H54 (cell line): Measurements from ENCODE around the gene SPATC1L.
A peak's percentile ranks its signal among the peaks of the same experiment; 100 is the strongest.
"Not testable (repeated sequence)": the region's sequence is repeated elsewhere in the genome, so short reads cannot be mapped to it uniquely, and the experiment has no call there.

Source experiments
- DNase-seq: peaks from one replicate; pipeline ENCODE4 v3.0.0; 2011; ENCODE audit warnings: low spot score, mixed read lengths; ENCODE audit not compliant: insufficient read length
- FAIRE-seq: peaks from 3 replicates; lab custom pipeline; 2011; peaks lifted over from hg19 to GRCh38; lab: Jason Lieb, UNC
- POLR2A ChIP-seq: IDR thresholded peaks from 2 replicates; pipeline ENCODE4 v1.6.1; 2011; ENCODE audit warnings: low read depth, mild to moderate bottlenecking, low read length

The SPATC1L gene

GRCh38 chr21:46142582-46143473 lies 41.4 kb downstream of the SPATC1L start:
- no peak for TF ChIP-seq POLR2A
- DNase-seq (no peak), FAIRE-seq (no peak)

DNA sequence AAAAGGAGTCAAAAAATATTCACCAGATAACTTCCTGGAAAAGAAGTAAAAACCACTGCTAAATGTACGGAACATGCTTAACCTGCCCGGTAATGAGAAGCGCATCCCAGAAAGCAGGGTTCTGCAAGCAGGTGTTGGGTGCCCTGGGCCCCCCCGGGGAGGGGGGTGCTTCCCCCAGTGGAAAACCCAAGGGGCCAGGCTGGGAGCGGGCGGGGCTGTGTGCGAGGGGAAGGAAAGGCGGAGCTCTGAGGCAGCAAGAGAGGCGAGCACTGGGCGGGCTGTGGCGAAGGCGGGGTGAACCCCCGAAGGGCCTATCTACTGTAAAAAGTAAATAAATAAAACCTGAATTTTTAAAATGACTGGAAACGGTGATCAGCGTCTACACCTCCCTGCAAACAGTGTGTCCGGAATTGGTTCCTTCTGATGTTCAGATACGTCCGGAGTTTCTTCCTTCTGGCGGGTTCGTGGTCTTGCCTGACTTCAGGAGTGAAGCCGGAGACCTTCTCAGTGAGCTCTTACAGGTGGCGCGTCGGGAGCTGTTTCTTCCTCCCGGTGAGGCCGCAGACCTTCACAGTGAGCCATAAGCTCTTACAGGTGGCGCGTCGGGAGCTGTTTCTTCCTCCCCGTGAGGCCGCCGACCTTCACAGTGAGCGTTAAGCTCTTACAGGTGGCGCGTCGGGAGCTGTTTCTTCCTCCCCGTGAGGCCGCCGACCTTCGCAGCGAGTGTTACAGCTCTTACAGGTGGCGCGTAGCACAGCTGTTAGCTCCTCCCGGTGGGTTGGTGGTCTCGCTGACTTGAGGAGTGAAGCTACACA lies 42.3 kb downstream of the SPATC1L start:
- FAIRE-seq, result no peak
- TF ChIP-seq POLR2A, result no peak
- no peak for DNase-seq

- not testable (repeated sequence) for FAIRE-seq, DNase-seq
These were observed 43.8 kb downstream of the SPATC1L start for GRCh38 chr21:46140352-46141003.

- DNase-seq, result no peak
- no peak for FAIRE-seq
These were observed 44.6 kb downstream of the SPATC1L start for GRCh38 chr21:46139686-46140085.

DNA sequence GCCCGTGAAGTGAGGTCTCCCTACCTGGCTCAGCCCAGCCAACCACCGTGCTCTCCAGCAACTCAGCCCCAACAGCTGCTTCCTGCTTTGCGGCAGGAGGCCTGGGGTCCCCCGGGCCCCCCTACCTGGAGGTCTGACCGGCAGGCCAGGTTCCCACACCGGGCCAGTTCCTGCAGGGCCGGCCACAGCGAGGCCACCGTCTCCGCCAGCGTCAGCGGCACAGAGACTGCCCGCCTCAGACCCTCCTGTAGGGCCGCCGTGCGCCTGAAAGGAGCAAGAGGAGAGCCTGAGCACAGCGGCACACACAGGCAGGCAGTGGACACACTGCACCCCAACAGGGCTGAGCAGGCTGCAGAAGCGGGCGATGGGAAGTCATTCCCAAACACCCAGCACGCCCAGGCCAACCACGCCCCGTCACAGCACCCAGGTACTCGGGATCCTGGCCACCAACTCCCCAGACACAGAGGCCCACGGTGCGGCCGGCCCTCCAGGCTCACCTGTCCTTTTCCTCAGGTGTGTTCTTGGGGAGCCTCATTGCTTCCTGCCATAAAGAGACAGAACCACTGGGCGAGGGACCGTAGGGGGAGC lies 45.8 kb downstream of the SPATC1L start:
- TF ChIP-seq POLR2A, result no peak
- no peak for DNase-seq
- no peak for FAIRE-seq

More at GRCh38 chr21:46139686-46140085, 44.6 kb downstream of the SPATC1L start:
- TF ChIP-seq POLR2A, result no peak

- no peak for FAIRE-seq
- no peak for DNase-seq
- TF ChIP-seq POLR2A, result no peak
These were observed 46.4 kb downstream of the SPATC1L start for GRCh38 chr21:46137908-46138307.

DNA sequence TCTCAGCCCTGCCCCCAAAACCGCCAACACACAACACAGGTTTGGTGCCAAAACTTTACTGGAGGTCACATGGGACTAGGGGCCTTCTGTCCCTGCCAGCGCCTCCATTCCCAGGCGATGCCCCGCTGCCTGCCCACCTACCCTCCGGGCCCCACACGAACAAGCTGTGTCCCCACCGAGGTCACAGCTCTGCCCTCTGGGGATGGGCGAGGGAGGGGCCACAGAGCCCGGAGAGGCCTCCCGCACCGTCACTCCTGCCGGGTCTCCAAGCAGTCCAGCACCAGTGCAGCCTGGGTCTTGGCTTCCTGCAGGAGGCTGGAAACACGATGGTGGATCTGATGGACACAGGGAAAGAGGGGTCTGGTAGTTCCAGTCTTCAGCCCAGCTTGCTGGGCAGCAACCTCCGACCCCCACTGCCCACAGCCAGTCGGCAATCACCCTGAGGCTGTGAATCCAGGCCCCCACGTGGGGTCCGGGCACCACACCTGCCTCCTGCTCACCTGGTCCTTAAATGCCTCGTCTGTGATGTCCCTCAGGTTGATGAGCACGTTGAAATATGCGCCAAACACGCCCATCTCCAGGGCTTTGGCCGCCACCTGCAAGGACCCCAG lies 47.4 kb downstream of the SPATC1L start:
- no peak for FAIRE-seq
- TF ChIP-seq POLR2A, result no peak

DNA sequence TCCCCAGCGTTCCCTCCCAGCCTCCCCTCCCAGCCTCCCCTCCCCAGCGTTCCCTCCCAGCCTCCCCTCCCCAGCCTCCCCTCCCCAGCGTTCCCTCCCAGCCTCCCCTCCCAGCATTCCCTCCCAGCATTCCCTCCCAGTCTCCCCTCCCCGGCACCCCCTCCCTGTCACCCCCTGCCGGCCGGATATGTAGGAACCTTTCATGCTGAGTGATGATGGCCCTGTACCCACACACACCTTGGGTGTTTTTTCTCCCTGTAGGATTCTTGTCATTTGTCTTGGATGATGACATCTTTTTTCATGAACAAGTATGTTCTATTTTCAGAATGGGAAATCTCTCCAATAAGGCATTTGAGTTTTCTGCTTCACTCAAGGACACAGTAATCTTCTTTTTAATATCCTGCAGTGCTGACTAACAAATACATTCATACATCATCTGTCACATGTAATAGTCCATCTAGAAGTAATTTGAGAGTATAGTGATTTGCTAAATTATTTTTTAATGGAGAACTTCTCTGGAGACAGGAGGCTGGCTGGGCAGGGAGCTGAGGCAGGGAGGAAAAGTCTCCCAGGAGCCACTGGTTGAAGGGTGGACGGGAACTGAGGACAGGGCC lies 48.4 kb downstream of the SPATC1L start:
- no peak for FAIRE-seq
- TF ChIP-seq POLR2A, result no peak
- DNase-seq, result no peak

More for the DNA sequence above, 47.4 kb downstream of the SPATC1L start:
- DNase-seq, result no peak

DNA sequence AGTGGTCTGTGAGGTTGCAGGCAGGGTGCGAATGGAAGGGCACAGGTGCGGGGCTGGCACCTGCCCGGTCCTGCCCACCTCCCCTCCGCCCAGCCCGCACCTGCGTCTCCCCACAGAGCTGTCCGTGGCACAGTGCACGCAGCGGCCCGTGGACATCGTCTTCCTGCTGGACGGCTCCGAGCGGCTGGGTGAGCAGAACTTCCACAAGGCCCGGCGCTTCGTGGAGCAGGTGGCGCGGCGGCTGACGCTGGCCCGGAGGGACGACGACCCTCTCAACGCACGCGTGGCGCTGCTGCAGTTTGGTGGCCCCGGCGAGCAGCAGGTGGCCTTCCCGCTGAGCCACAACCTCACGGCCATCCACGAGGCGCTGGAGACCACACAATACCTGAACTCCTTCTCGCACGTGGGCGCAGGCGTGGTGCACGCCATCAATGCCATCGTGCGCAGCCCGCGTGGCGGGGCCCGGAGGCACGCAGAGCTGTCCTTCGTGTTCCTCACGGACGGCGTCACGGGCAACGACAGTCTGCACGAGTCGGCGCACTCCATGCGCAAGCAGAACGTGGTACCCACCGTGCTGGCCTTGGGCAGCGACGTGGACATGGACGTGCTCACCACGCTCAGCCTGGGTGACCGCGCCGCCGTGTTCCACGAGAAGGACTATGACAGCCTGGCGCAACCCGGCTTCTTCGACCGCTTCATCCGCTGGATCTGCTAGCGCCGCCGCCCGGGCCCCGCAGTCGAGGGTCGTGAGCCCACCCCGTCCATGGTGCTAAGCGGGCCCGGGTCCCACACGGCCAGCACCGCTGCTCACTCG lies 52.2 kb downstream of the SPATC1L start:
- FAIRE-seq (no peak), DNase-seq (no peak)
- 0 out of 2 replicates have a peak, but pooled peaks have one; percentile 20 for TF ChIP-seq POLR2A

DNA sequence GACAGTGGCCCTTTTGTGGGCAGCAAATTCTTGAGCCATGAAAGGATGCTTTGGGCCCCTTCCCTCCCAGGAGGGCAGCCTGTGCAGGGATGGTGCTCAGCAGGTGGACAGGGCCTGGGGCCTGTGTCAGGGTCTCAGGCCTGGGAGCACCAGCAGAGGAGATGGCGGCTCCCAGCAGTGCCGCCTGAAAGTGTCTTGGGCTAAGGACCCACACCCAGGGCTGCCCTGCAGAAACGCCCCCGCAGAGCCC lies 52.7 kb downstream of the SPATC1L start:
- FAIRE-seq (no peak), DNase-seq (no peak)
- TF ChIP-seq POLR2A, result no peak

- TF ChIP-seq POLR2A, result no peak
- FAIRE-seq (no peak), DNase-seq (no peak)
These were observed 53.2 kb downstream of the SPATC1L start for GRCh38 chr21:46130831-46131587.
